MM.1S (cell line): ENCODE data around the gene ATXN1.

ENCODE experiments used
- DNase-seq: peaks from one replicate; pipeline ENCODE4 v3.0.0-alpha.2; 2015
- H2AFZ ChIP-seq: fragments of 300-600 bp; sonication (generic); 2 replicates; pipeline ENCODE4 v1.6.0; 2016; ENCODE audit warnings: antibody characterized with exemption, low read length
- H3F3A ChIP-seq: fragments of 300-600 bp; sonication (generic); 2 replicates; pipeline ENCODE4 v1.6.1; 2016; ENCODE audit warnings: mild to moderate bottlenecking, antibody characterized with exemption, low read length, moderate library complexity, mixed read lengths; ENCODE audit not compliant: insufficient read depth
- H3K27ac ChIP-seq: fragments of 300-600 bp; sonication (generic); 2 replicates; pipeline ENCODE4 v1.5.1; 2016; ENCODE audit warnings: mild to moderate bottlenecking, low read length
- H3K27me3 ChIP-seq: fragments of 300-600 bp; sonication (generic); replicated peaks from 2 replicates; pipeline ENCODE4 v1.6.0; 2016; ENCODE audit warnings: low read length; ENCODE audit not compliant: insufficient read depth
- H3K36me3 ChIP-seq: fragments of 300-600 bp; sonication (generic); replicated peaks from 2 replicates; pipeline ENCODE4 v1.6.1; 2016; ENCODE audit warnings: mild to moderate bottlenecking, low read length, mixed read lengths; ENCODE audit not compliant: insufficient read depth
- H3K4me1 ChIP-seq: fragments of 300-600 bp; sonication (generic); 2 replicates; pipeline ENCODE4 v1.6.1; 2016; ENCODE audit warnings: low read length, mixed read lengths
- H3K4me2 ChIP-seq: fragments of 300-600 bp; sonication (generic); 2 replicates; pipeline ENCODE4 v1.6.0; 2016; ENCODE audit warnings: low read depth, low read length
- H3K4me3 ChIP-seq: fragments of 300-600 bp; sonication (generic); 2 replicates; pipeline ENCODE4 v1.5.1; 2016; ENCODE audit warnings: low read length, mixed read lengths
- H3K79me2 ChIP-seq: fragments of 300-600 bp; sonication (generic); 2 replicates; pipeline ENCODE4 v1.6.1; 2016; ENCODE audit warnings: mixed run types, low read length, mixed read lengths
- H3K9ac ChIP-seq: fragments of 300-600 bp; sonication (generic); 2 replicates; pipeline ENCODE4 v1.6.1; 2016; ENCODE audit warnings: low read length, mixed read lengths
- H3K9me2 ChIP-seq: fragments of 300-600 bp; sonication (generic); replicated peaks from 2 replicates; pipeline ENCODE4 v1.6.1; 2016; ENCODE audit warnings: mild to moderate bottlenecking, low read length, mixed read lengths; ENCODE audit not compliant: insufficient read depth
- H3K9me3 ChIP-seq: fragments of 300-600 bp; sonication (generic); replicated peaks from 2 replicates; pipeline ENCODE4 v1.6.1; 2016; ENCODE audit warnings: mild to moderate bottlenecking, low read length, mixed read lengths; ENCODE audit not compliant: insufficient read depth
- H4K20me1 ChIP-seq: fragments of 300-600 bp; sonication (generic); 2 replicates; pipeline ENCODE4 v1.6.1; 2016; ENCODE audit warnings: mild to moderate bottlenecking, low read length, moderate library complexity, mixed read lengths; ENCODE audit not compliant: insufficient read depth
- CTCF ChIP-seq: fragments of 300-600 bp; sonication (generic); IDR thresholded peaks from 2 replicates; pipeline ENCODE4 v1.5.1; 2016; ENCODE audit warnings: antibody characterized with exemption, low read length, mixed read lengths
- EZH2 ChIP-seq: fragments of 300-600 bp; sonication (generic); optimal IDR thresholded peaks from 2 replicates; pipeline ENCODE3; 2017; ENCODE audit warnings: low read depth, mild to moderate bottlenecking, antibody characterized with exemption, low read length, mixed read lengths
- EZH2phosphoT487 ChIP-seq: fragments of 300-600 bp; sonication (generic); IDR thresholded peaks from 2 replicates; pipeline ENCODE4 v1.6.1; 2018; ENCODE audit warnings: antibody characterized with exemption, low read length

ATXN1 gene

GRCh38 chr6:16760516-16761470 is at the start of gene ATXN1:
TSS of gene ATXN1 (minus strand) at chr6:16761460.
- Histone ChIP-seq H3K79me2 (peaks cover 30% of the 10 kb centered on the region), H3K9me2 (no peaks in the 10 kb centered on the region), H3K9ac (peak within 1 kb of the TSS; percentile 78), H3F3A (peaks cover 26% of the 10 kb centered on the region), H3K4me2 (peak within 1 kb of the TSS; percentile 90), H4K20me1 (no peaks in the 10 kb centered on the region), H3K36me3 (no peaks in the 10 kb centered on the region), H3K27me3 (no peaks in the 10 kb centered on the region), H3K4me3 (peak within 1 kb of the TSS; percentile 85), H3K27ac (peak within 1 kb of the TSS; percentile 93), H2AFZ (peak within 1 kb of the TSS; percentile 64), H3K4me1 (peaks cover 38% of the 10 kb centered on the region), H3K9me3 (no peaks in the 10 kb centered on the region)
- DNase-seq: peak; percentile 44
- no peak for TF ChIP-seq EZH2phosphoT487
- no peak for TF ChIP-seq CTCF
- TF ChIP-seq EZH2: no peak

- H4K20me1 ChIP-seq: no peaks in the 10 kb centered on the region
- TF ChIP-seq EZH2: no peak
- TF ChIP-seq EZH2phosphoT487: no peak
- TF ChIP-seq CTCF: no peak
- no peak overlapping the region for H3K27ac ChIP-seq
- H3K9ac ChIP-seq: no peak overlapping the region
- H3K4me1 ChIP-seq: peaks cover 6% of the 10 kb centered on the region; the same call in 1 of the 2 replicates
- H3K9me3 ChIP-seq: 0 out of 2 replicates have a peak, but pooled peaks cover 4% of the 10 kb centered on the region
- no peak overlapping the region for H2AFZ ChIP-seq
- H3K9me2 ChIP-seq: no peaks in the 10 kb centered on the region
- no peaks in the 10 kb centered on the region for H3F3A ChIP-seq
- H3K36me3 ChIP-seq: no peaks in the 10 kb centered on the region
- DNase-seq: peak; percentile 12
- no peaks in the 10 kb centered on the region for H3K79me2 ChIP-seq
- H3K4me2 ChIP-seq: no peak overlapping the region
- no peak overlapping the region for H3K4me3 ChIP-seq
- H3K27me3 ChIP-seq: no peaks in the 10 kb centered on the region
Observed at GRCh38 chr6:16810411-16810810, 49.2 kb upstream of the ATXN1 start.

- Histone ChIP-seq H3K79me2 (no peaks in the 10 kb centered on the region), H3K4me2 (no peak overlapping the region), H3F3A (no peaks in the 10 kb centered on the region), H3K9me3 (0 out of 2 replicates have a peak, but pooled peaks cover 4% of the 10 kb centered on the region), H3K4me1 (peaks cover 6% of the 10 kb centered on the region; the same call in 1 of the 2 replicates), H3K4me3 (no peak overlapping the region), H3K9ac (no peak overlapping the region), H4K20me1 (no peaks in the 10 kb centered on the region), H2AFZ (no peak overlapping the region), H3K36me3 (no peaks in the 10 kb centered on the region), H3K9me2 (no peaks in the 10 kb centered on the region), H3K27ac (no peak overlapping the region), H3K27me3 (no peaks in the 10 kb centered on the region)
- TF ChIP-seq EZH2phosphoT487: no peak
- DNase-seq: no peak
Observed at GRCh38 chr6:16809753-16810358, 48.6 kb upstream of the ATXN1 start.
